CD4-positive, CD25-positive, alpha-beta regulatory T cell (primary cell): ENCODE measurements around the gene CFH. TPM values are rescaled to one million over a fixed set of nuclear protein-coding genes. Genes with fewer than 3 reads are reported as not detected.

Experiments
- ATAC-seq, 2 donors: fragments of 150-1000 bp; cut with Tn5 transposase; one replicate each; pipeline ENCODE4 v1.10.0; 2021; ENCODE audit warnings: low read depth in 2 of 2, moderate number of reproducible peaks in 2 of 2, moderate library complexity in 1 of 2
- DNase-seq, 3 donors: peaks; one replicate each; pipeline versions ENCODE4 v3.0.0 to v3.0.0-alpha.2; 2012 to 2022; ENCODE audit warnings: mixed read lengths in 1 of 3
- H3K27ac ChIP-seq: one replicate; pipeline ENCODE4 v1.7.0; 2013; ENCODE audit warnings: mild to moderate bottlenecking, low read length; ENCODE audit not compliant: insufficient read depth, poor library complexity, severe bottlenecking
- H3K27me3 ChIP-seq: one replicate; pipeline ENCODE4 v1.7.0; 2013; ENCODE audit warnings: low read length; ENCODE audit not compliant: control insufficient read depth, insufficient read depth
- H3K36me3 ChIP-seq: one replicate; pipeline ENCODE4 v1.7.0; 2013; ENCODE audit warnings: mild to moderate bottlenecking, low read length, moderate library complexity; ENCODE audit not compliant: control insufficient read depth, insufficient read depth
- H3K4me1 ChIP-seq: 2 replicates; pipeline ENCODE4 v1.7.0; 2013; ENCODE audit warnings: mild to moderate bottlenecking, low read length; ENCODE audit not compliant: insufficient read depth, control insufficient read depth, poor library complexity, severe bottlenecking
- H3K4me3 ChIP-seq: one replicate; pipeline ENCODE4 v1.7.0; 2013; ENCODE audit warnings: low read depth, mild to moderate bottlenecking, low read length, moderate library complexity
- H3K9me3 ChIP-seq, 2 experiments: 1 replicate in 1 of 2; 2 replicates in 1 of 2; pipeline ENCODE4 v1.7.0; 2013; ENCODE audit warnings: low read length in 2 of 2, mild to moderate bottlenecking in 1 of 2, moderate library complexity in 1 of 2; ENCODE audit not compliant: control insufficient read depth in 2 of 2
- H3K27ac Mint-ChIP-seq, 3 donors: one replicate each; pipeline ENCODE4 v1.8.0; 2020 to 2022; ENCODE audit warnings: mild to moderate bottlenecking in 3 of 3, mixed read lengths in 3 of 3, moderate library complexity in 2 of 3
- H3K27me3 Mint-ChIP-seq: one replicate; pipeline ENCODE4 v1.8.0; 2022; ENCODE audit warnings: mild to moderate bottlenecking, mixed read lengths
- H3K36me3 Mint-ChIP-seq: one replicate; pipeline ENCODE4 v1.8.0; 2020; ENCODE audit warnings: mixed read lengths
- H3K4me1 Mint-ChIP-seq, 4 donors: one replicate each; pipeline ENCODE4 v1.8.0; 2020 to 2022; ENCODE audit warnings: mixed read lengths in 4 of 4, mild to moderate bottlenecking in 1 of 4
- H3K4me3 Mint-ChIP-seq, 4 donors: one replicate each; pipeline ENCODE4 v1.8.0; 2020 to 2022; ENCODE audit warnings: mild to moderate bottlenecking in 4 of 4, mixed read lengths in 4 of 4, moderate library complexity in 3 of 4
- H3K9me3 Mint-ChIP-seq, 7 donors: one replicate each; pipeline ENCODE4 v1.8.0; 2020 to 2022; ENCODE audit warnings: mixed read lengths in 7 of 7, mild to moderate bottlenecking in 3 of 7, moderate library complexity in 2 of 7
- polyA plus RNA-seq, 4 donors: library from polyadenylated mRNA; unstranded; fragments of 300-500 nt; fragmentation: Illumina TruSeq; gene quantifications; one replicate each; pipeline ENCODE4 v1.2.3, GENCODE V29; 2021
- total RNA-seq: library from RNA; stranded (reverse); gene quantifications from one replicate; pipeline ENCODE4 v1.2.3, GENCODE V29; 2022

CFH gene
- total RNA-seq: 0.17 TPM
- polyA plus RNA-seq: under 1 TPM in 1 of 4 donors, not detected in 3; 0.48 TPM

DNA sequence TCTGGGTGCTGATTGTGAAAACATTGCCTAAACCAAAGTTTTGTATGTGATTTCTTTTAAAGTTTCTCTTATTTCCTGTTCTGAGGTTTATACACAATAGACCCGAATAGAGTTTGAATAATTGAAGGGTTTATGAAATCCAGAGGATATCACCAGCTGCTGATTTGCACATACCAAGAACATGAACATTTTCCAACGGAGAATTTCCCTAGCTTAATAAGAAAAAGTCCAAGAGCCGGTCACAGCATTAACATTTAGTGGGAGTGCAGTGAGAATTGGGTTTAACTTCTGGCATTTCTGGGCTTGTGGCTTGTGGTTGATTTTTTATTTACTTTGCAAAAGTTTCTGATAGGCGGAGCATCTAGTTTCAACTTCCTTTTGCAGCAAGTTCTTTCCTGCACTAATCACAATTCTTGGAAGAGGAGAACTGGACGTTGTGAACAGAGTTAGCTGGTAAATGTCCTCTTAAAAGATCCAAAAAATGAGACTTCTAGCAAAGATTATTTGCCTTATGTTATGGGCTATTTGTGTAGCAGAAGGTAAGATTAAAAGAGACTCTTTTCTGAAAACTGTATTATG, at the start of gene CFH:
TSS of gene CFH (plus strand) at position 407 of the 579 bp plus-strand sequence. CDS start at position 482, 75 bp downstream.
- no peak for ATAC-seq
- H3K9me3 ChIP-seq: no peaks in the 10 kb centered on the region
- H3K36me3 ChIP-seq: no peaks in the 10 kb centered on the region
- Mint-ChIP-seq H3K4me3 (no peak within 1 kb of the TSS), H3K9me3 (peaks cover 0 to 4% (median 0%) of the 10 kb centered on the region in 7 donors), H3K36me3 (no peaks in the 10 kb centered on the region), H3K27me3 (no peaks in the 10 kb centered on the region), H3K4me1 (peaks cover 0 to 3% (median 0%) of the 10 kb centered on the region in 4 donors), H3K27ac (no peak within 1 kb of the TSS)
- H3K27ac ChIP-seq: no peak within 1 kb of the TSS
- no peak within 1 kb of the TSS for H3K4me3 ChIP-seq
- H3K4me1 ChIP-seq: no peaks in the 10 kb centered on the region
- no peaks in the 10 kb centered on the region for H3K27me3 ChIP-seq
- DNase-seq: no peak

DNA sequence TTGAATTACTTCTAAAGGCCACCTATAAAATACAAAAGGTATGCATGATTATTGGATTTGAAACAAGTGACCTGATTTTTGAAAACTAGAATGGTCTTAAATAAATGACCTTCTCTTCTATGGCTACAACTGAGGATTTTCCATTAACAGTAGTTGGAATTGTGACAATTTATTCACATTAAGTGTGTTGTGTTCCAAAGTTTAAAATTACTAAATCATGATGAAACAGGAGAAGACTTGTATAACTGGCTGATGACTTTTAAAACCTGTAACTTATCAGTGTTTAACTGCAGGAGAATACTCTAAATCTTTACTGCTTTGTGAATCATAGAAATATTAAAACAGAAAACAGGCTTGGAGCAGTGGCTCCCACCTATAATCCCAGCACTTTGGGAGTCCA, 48.2 kb upstream of the CFH start:
- Histone ChIP-seq H3K36me3 (no peaks in the 10 kb centered on the region), H3K4me1 (no peaks in the 10 kb centered on the region), H3K27ac (no peak overlapping the region), H3K9me3 (no peaks in the 10 kb centered on the region), H3K4me3 (no peak overlapping the region), H3K27me3 (no peaks in the 10 kb centered on the region)
- no peaks in the 10 kb centered on the region for H3K36me3 Mint-ChIP-seq
- DNase-seq: no peak
- H3K9me3 Mint-ChIP-seq: peaks cover 0 to 6% (median 0%) of the 10 kb centered on the region in 7 donors
- ATAC-seq: no peak
- peaks cover 10% of the 10 kb centered on the region for H3K27me3 Mint-ChIP-seq
- H3K4me1 Mint-ChIP-seq: peaks cover 0 to 3% (median 0%) of the 10 kb centered on the region in 4 donors
- H3K27ac Mint-ChIP-seq: no peak overlapping the region
- no peak overlapping the region for H3K4me3 Mint-ChIP-seq

DNA sequence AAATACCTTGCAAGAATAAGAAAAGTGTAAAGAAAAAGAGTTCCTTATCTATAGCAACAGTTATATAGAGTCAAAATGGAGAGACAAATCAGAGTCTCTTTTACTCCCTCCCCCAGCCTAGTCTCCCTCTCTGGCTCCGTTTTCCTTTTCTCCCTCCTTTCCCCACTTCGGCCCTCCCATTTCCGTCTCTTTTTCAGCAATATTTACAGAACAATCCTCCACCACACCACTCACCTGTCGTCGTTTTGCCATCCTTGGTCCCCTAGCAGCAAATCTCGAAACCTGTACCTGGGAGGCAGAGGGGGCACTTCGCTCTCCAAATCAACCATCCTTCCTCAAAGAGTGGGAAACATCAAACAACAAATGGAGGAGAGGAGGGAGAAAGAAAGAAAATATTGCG, 43.9 kb upstream of the CFH start:
- Histone ChIP-seq H3K27ac (no peak overlapping the region), H3K36me3 (no peaks in the 10 kb centered on the region), H3K9me3 (no peaks in the 10 kb centered on the region), H3K4me3 (no peak overlapping the region), H3K4me1 (no peaks in the 10 kb centered on the region), H3K27me3 (peaks cover 6% of the 10 kb centered on the region)
- no peak for DNase-seq
- no peaks in the 10 kb centered on the region for H3K36me3 Mint-ChIP-seq
- no peak overlapping the region for H3K27ac Mint-ChIP-seq
- H3K9me3 Mint-ChIP-seq: peaks cover 0 to 8% (median 3%) of the 10 kb centered on the region in 7 donors
- peaks cover 0 to 3% (median 0%) of the 10 kb centered on the region in 4 donors for H3K4me1 Mint-ChIP-seq
- peaks cover 19% of the 10 kb centered on the region for H3K27me3 Mint-ChIP-seq
- no peak overlapping the region for H3K4me3 Mint-ChIP-seq
- no peak for ATAC-seq

DNA sequence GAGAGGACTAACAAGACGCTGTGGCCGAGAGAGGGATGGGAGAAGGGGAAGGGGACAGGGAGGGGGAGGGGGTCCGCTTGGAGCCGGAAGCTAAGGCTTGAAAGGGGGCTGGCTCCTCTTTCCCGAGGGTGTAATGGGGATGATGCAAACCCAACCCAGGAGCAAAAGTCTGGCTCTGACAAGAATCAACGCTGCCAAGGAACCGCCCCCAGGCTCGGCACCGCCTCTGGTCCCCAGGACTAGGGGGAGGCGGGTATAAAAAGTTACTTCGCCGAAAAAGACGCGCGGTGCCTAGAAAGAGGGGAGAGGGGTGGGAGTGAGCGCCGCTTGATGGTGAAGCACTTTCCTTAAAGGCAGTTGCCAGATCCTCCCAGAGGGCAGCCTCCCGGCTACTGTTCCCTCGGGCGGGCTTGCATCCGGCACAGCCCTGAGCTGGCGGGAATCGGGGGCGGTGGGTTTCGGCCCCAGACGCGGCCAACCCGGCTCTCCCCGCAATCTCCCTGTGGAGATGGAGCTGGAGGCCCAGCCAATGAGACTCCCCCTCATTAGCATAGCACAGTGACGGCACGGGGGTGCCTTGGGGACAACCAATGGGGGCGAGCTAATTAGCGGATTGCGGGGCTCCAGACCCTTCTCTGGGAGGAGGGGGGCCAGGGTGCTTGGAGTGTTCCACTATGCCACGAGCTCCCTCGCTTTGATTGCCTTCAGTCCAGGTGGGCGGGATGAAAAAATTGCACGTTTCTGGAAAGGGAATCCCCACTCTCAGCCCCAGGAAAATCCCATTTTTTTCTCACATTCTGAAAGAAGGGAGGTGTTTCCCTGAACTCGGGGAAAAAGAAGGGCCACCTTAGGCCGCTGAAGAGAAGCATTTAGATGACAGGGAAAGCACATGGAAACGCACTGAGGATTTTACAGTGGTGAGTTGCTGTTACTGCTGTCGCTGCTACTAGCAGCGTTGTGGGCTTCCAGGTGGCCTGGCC, 43.2 kb upstream of the CFH start, which contains the start of gene KCNT2:
TSS of gene KCNT2 (minus strand) at position 51 of the 980 bp plus-strand sequence. CDS start 131 bp downstream, outside the sequence.
- H3K36me3 Mint-ChIP-seq: no peaks in the 10 kb centered on the region

DNA sequence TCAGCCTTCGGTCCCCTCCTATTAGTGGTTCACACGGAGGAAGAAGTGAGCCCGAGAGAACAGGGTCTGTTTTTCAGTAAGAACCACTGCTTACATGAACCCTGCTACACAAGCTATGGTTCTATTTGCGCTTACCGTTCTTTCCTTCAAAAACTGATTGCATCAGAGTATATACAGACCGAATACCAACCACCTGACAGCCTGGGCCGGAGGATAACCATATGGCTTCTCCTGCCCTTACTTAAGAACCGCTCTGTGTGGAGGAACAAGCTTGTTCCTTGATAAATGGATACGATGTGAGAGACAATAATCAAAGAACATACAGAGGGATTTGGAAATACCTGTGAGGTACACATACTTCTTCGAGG, 42.5 kb upstream of the CFH start:
- peak in 1 of 3 donors; percentile 0 for DNase-seq
- Mint-ChIP-seq H3K27ac (no peak overlapping the region), H3K9me3 (peaks cover 0 to 6% (median 4%) of the 10 kb centered on the region in 7 donors), H3K4me3 (no peak overlapping the region), H3K27me3 (peaks cover 21% of the 10 kb centered on the region), H3K36me3 (no peaks in the 10 kb centered on the region), H3K4me1 (peaks cover 0 to 3% (median 0%) of the 10 kb centered on the region in 4 donors)
- no peaks in the 10 kb centered on the region for H3K9me3 ChIP-seq
- no peak for ATAC-seq
- peaks cover 6% of the 10 kb centered on the region for H3K27me3 ChIP-seq
- no peaks in the 10 kb centered on the region for H3K36me3 ChIP-seq
- H3K4me3 ChIP-seq: no peak overlapping the region
- H3K4me1 ChIP-seq: no peaks in the 10 kb centered on the region
- H3K27ac ChIP-seq: no peak overlapping the region

More for the DNA sequence above, 43.2 kb upstream of the CFH start, which contains the start of gene KCNT2:
- Mint-ChIP-seq H3K4me3 (no peak within 1 kb of the TSS), H3K27ac (no peak within 1 kb of the TSS), H3K4me1 (peaks cover 0 to 3% (median 0%) of the 10 kb centered on the region in 4 donors), H3K27me3 (peaks cover 21% of the 10 kb centered on the region), H3K9me3 (peaks cover 0 to 8% (median 4%) of the 10 kb centered on the region in 7 donors)
- DNase-seq (no peak), ATAC-seq (no peak)
- no peak within 1 kb of the TSS for H3K4me3 ChIP-seq
- peaks cover 6% of the 10 kb centered on the region for H3K27me3 ChIP-seq
- H3K36me3 ChIP-seq: no peaks in the 10 kb centered on the region
- no peaks in the 10 kb centered on the region for H3K9me3 ChIP-seq
- H3K27ac ChIP-seq: no peak within 1 kb of the TSS
- H3K4me1 ChIP-seq: no peaks in the 10 kb centered on the region

DNA sequence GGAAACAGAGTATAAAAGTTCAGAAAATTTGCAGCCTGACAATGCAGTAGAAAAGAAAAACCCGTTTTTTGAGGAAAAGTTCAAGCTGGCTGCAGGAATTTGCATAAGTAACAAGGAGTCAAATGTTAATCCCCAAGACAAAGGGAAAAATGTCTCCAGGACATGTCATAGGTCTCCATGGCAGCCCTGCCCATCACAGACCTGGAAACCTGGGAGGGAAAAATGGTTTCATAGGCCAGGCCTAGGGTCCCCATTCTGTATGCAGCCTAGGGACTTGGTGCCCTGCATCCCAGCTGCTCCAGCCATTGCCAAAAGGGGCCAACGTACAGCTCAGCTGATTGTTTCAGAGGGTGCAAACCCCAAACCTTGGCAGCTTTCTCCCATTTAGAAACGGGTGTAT, 40.0 kb upstream of the CFH start:
- DNase-seq (no peak), ATAC-seq (no peak)
- H3K4me3 ChIP-seq: no peak overlapping the region
- H3K4me3 Mint-ChIP-seq: no peak overlapping the region
- H3K36me3 ChIP-seq: no peaks in the 10 kb centered on the region
- no peaks in the 10 kb centered on the region for H3K4me1 ChIP-seq
- peaks cover 6% of the 10 kb centered on the region for H3K27me3 ChIP-seq
- H3K27me3 Mint-ChIP-seq: peaks cover 21% of the 10 kb centered on the region
- peaks cover 0 to 4% (median 4%) of the 10 kb centered on the region in 7 donors for H3K9me3 Mint-ChIP-seq
- no peaks in the 10 kb centered on the region for H3K36me3 Mint-ChIP-seq
- H3K4me1 Mint-ChIP-seq: peaks cover 0 to 3% (median 0%) of the 10 kb centered on the region in 4 donors
- H3K27ac Mint-ChIP-seq: no peak overlapping the region
- no peaks in the 10 kb centered on the region for H3K9me3 ChIP-seq
- no peak overlapping the region for H3K27ac ChIP-seq

DNA sequence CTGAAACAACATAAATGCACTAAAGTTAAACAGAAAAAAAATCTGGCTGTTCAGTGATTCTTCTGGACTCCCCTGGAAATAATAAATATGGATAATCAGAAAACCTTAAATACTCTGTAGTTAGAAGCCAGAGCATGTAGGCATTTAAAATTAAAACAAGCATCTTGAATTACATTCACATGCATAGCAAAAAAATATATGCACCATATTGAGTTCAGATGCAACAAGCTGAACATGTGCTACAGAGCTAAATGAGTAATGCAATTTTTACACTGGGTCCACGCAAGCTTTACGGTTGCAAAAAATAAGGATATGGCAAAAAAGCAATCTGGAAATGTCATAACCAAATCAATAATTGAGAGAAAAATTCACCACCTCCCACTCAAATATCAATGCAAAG, 32.1 kb upstream of the CFH start:
- Mint-ChIP-seq H3K4me1 (no peaks in the 10 kb centered on the region), H3K36me3 (no peaks in the 10 kb centered on the region), H3K4me3 (no peak overlapping the region), H3K27me3 (no peaks in the 10 kb centered on the region), H3K27ac (no peak overlapping the region), H3K9me3 (peaks cover 0 to 7% (median 1%) of the 10 kb centered on the region in 7 donors)
- no peaks in the 10 kb centered on the region for H3K27me3 ChIP-seq
- H3K36me3 ChIP-seq: no peaks in the 10 kb centered on the region
- no peaks in the 10 kb centered on the region for H3K9me3 ChIP-seq
- no peak overlapping the region for H3K27ac ChIP-seq
- ATAC-seq (no peak), DNase-seq (no peak)
- no peaks in the 10 kb centered on the region for H3K4me1 ChIP-seq
- no peak overlapping the region for H3K4me3 ChIP-seq
